ENCODE data around the gene OR2T6.
"Not testable (repeated sequence)": the region's sequence is repeated elsewhere in the genome, so short reads cannot be mapped to it uniquely, and the experiment has no call there.

The OR2T6 gene

GRCh38 chr1:248375446-248375845 is at the start of gene OR2T6:
Gene OR2T6 (plus strand): TSS chr1:248375746. CDS start chr1:248387609, 11,863 bp downstream.
- no peak for DNase-seq

GRCh38 chr1:248343451-248343850 is 32.1 kb upstream of the OR2T6 start:
- no peak for DNase-seq

GRCh38 chr1:248348475-248348874 is 27.1 kb upstream of the OR2T6 start, which contains the start of gene OR14C36:
Gene OR14C36 (plus strand): TSS chr1:248348775. CDS start chr1:248348775, 0 bp downstream.
- no peak for DNase-seq

- DNase-seq = no peak
These were observed 16.1 kb upstream of the OR2T6 start for GRCh38 chr1:248359415-248359814.

- no peak for DNase-seq
These were observed 14.3 kb upstream of the OR2T6 start, which contains the start of gene OR2T4 for GRCh38 chr1:248361121-248361715. Gene OR2T4 (plus strand): TSS chr1:248361665. CDS start chr1:248361665, 0 bp downstream.

- no peak for DNase-seq
These were observed 8.9 kb upstream of the OR2T6 start for GRCh38 chr1:248366609-248367008.

- peak; percentile 9 for DNase-seq
These were observed 3.2 kb upstream of the OR2T6 start for GRCh38 chr1:248372394-248372793.

- no peak for DNase-seq
These were observed 1.8 kb upstream of the OR2T6 start for GRCh38 chr1:248373761-248374160.

GRCh38 chr1:248376916-248377315 is 1.4 kb downstream of the OR2T6 start:
- DNase-seq = no peak

- DNase-seq = no peak
These were observed 5.3 kb downstream of the OR2T6 start for GRCh38 chr1:248380854-248381253.

GRCh38 chr1:248388426-248388825 is 12.9 kb downstream of the OR2T6 start:
- DNase-seq = no peak

- no peak for DNase-seq
These were observed 17.5 kb downstream of the OR2T6 start for GRCh38 chr1:248393050-248393449.

- DNase-seq = no peak
These were observed 27.2 kb downstream of the OR2T6 start, which contains the start of gene OR2T1 for GRCh38 chr1:248402748-248403147. Gene OR2T1 (plus strand): TSS chr1:248403048. CDS start chr1:248406148, 3,100 bp downstream.

- DNase-seq = no peak
These were observed 28.5 kb downstream of the OR2T6 start for GRCh38 chr1:248404024-248404423.

- no peak for DNase-seq
These were observed 31.5 kb downstream of the OR2T6 start for GRCh38 chr1:248406721-248407692.

GRCh38 chr1:248416226-248416625 is 40.7 kb downstream of the OR2T6 start:
- DNase-seq = no peak

GRCh38 chr1:248417854-248418253 is 42.3 kb downstream of the OR2T6 start:
- no peak for DNase-seq

GRCh38 chr1:248421384-248421783 is 45.8 kb downstream of the OR2T6 start:
- no peak for DNase-seq

- not testable (repeated sequence) for DNase-seq
These were observed 52.1 kb downstream of the OR2T6 start for GRCh38 chr1:248427526-248428191.

- DNase-seq = not testable (repeated sequence)
These were observed 52.6 kb downstream of the OR2T6 start for GRCh38 chr1:248428192-248428533.

- DNase-seq = not testable (repeated sequence)
These were observed 56.1 kb downstream of the OR2T6 start for GRCh38 chr1:248431683-248432082.

- DNase-seq = not testable (repeated sequence)
These were observed 56.7 kb downstream of the OR2T6 start for GRCh38 chr1:248432201-248432600.

- not testable (repeated sequence) for DNase-seq
These were observed 58.4 kb downstream of the OR2T6 start for GRCh38 chr1:248433811-248434415.
